ENCODE data around the gene ATG14. TPM values are rescaled to one million over a fixed set of nuclear protein-coding genes. Genes with fewer than 3 reads are reported as not detected.

ATG14 gene
- total and polyA plus RNA-seq, 2 of the 8 experiments (the other 6 are each of a cell fraction or from before 2014, with no cell fraction given): 4.9 to 10.8 TPM

DNA sequence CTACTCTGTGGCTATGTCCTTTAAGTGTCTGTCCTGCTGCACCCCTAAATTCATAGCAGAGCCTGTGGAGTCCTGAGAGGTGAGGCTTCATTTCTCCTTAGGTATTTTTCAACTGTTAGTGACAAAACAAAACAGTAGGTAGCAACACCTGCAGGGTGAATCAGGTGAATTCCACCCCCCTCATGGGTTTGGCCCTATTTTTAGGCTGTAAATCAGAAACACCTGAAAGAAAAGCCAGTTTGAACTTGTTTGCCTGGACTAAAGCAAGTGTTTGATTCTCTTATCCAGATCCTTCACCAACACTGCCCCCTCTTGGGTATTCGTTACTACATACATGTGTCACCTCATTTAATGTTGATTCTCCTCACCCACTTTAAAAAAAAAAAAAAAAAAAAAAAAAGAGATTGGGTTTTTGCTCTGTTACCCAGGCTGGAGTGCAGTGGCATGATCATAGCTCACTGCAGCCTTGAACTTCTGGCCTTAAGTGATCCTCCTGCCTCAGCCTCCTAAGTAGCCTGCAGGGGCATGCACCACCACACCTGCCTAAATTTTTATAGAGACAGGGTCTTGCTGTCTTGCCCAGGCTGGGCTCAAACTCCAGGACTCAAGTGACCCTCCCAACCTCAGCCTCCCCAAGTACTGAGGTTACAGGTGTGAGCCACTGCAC, 18.5 kb upstream of the ATG14 start (continued):
- TF ChIP-seq, protein P1, sequence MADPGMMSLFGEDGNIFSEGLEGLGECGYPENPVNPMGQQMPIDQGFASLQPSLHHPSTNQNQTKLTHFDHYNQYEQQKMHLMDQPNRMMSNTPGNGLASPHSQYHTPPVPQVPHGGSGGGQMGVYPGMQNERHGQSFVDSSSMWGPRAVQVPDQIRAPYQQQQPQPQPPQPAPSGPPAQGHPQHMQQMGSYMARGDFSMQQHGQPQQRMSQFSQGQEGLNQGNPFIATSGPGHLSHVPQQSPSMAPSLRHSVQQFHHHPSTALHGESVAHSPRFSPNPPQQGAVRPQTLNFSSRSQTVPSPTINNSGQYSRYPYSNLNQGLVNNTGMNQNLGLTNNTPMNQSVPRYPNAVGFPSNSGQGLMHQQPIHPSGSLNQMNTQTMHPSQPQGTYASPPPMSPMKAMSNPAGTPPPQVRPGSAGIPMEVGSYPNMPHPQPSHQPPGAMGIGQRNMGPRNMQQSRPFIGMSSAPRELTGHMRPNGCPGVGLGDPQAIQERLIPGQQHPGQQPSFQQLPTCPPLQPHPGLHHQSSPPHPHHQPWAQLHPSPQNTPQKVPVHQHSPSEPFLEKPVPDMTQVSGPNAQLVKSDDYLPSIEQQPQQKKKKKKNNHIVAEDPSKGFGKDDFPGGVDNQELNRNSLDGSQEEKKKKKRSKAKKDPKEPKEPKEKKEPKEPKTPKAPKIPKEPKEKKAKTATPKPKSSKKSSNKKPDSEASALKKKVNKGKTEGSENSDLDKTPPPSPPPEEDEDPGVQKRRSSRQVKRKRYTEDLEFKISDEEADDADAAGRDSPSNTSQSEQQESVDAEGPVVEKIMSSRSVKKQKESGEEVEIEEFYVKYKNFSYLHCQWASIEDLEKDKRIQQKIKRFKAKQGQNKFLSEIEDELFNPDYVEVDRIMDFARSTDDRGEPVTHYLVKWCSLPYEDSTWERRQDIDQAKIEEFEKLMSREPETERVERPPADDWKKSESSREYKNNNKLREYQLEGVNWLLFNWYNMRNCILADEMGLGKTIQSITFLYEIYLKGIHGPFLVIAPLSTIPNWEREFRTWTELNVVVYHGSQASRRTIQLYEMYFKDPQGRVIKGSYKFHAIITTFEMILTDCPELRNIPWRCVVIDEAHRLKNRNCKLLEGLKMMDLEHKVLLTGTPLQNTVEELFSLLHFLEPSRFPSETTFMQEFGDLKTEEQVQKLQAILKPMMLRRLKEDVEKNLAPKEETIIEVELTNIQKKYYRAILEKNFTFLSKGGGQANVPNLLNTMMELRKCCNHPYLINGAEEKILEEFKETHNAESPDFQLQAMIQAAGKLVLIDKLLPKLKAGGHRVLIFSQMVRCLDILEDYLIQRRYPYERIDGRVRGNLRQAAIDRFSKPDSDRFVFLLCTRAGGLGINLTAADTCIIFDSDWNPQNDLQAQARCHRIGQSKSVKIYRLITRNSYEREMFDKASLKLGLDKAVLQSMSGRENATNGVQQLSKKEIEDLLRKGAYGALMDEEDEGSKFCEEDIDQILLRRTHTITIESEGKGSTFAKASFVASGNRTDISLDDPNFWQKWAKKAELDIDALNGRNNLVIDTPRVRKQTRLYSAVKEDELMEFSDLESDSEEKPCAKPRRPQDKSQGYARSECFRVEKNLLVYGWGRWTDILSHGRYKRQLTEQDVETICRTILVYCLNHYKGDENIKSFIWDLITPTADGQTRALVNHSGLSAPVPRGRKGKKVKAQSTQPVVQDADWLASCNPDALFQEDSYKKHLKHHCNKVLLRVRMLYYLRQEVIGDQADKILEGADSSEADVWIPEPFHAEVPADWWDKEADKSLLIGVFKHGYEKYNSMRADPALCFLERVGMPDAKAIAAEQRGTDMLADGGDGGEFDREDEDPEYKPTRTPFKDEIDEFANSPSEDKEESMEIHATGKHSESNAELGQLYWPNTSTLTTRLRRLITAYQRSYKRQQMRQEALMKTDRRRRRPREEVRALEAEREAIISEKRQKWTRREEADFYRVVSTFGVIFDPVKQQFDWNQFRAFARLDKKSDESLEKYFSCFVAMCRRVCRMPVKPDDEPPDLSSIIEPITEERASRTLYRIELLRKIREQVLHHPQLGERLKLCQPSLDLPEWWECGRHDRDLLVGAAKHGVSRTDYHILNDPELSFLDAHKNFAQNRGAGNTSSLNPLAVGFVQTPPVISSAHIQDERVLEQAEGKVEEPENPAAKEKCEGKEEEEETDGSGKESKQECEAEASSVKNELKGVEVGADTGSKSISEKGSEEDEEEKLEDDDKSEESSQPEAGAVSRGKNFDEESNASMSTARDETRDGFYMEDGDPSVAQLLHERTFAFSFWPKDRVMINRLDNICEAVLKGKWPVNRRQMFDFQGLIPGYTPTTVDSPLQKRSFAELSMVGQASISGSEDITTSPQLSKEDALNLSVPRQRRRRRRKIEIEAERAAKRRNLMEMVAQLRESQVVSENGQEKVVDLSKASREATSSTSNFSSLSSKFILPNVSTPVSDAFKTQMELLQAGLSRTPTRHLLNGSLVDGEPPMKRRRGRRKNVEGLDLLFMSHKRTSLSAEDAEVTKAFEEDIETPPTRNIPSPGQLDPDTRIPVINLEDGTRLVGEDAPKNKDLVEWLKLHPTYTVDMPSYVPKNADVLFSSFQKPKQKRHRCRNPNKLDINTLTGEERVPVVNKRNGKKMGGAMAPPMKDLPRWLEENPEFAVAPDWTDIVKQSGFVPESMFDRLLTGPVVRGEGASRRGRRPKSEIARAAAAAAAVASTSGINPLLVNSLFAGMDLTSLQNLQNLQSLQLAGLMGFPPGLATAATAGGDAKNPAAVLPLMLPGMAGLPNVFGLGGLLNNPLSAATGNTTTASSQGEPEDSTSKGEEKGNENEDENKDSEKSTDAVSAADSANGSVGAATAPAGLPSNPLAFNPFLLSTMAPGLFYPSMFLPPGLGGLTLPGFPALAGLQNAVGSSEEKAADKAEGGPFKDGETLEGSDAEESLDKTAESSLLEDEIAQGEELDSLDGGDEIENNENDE (IDR thresholded peaks at IDR 0.05; ENCODE audit: insufficient replicate concordance, low read length): no peak

All from H1 (cell line).